Transverse colon (tissue), 4 donors: ENCODE measurements around the gene HPCAL1.

Source experiments
- CTCF ChIP-seq, 5 experiments: fragments of 200-600 bp in 3 of 5; fragments of 450-650 bp in 2 of 5; sonication (generic) in 3 of 5; IDR thresholded peaks; 1 replicate in 2 of 5; 2 replicates in 3 of 5; pipeline ENCODE4 v1.5.1; 2016 to 2017; ENCODE audit warnings: antibody characterized with exemption in 5 of 5, inconsistent platforms in 3 of 5, mild to moderate bottlenecking in 2 of 5, moderate library complexity in 1 of 5
- EP300 ChIP-seq: sonication (generic); formaldehyde crosslinking; IDR thresholded peaks from one replicate; pipeline ENCODE4 v1.6.1; 2017; ENCODE audit warnings: antibody characterized with exemption, low read depth
- POLR2A ChIP-seq: fragments of 450-650 bp; IDR thresholded peaks from one replicate; pipeline ENCODE4 v1.6.1; 2016; ENCODE audit warnings: antibody characterized with exemption, mild to moderate bottlenecking, moderate library complexity
- POLR2AphosphoS5 ChIP-seq, 3 donors: sonication (generic); formaldehyde crosslinking; IDR thresholded peaks; one replicate each; pipeline ENCODE4 v1.6.1; 2016; ENCODE audit warnings: antibody characterized with exemption in 3 of 3

- TF ChIP-seq CTCF (IDR thresholded peaks at IDR 0.05) (no peak), POLR2A (no peak), POLR2AphosphoS5 (IDR thresholded peaks at IDR 0.05) (no peak), EP300 (no peak)
Observed at GRCh38 chr2:10322481-10322880, 19.8 kb downstream of the HPCAL1 start.
